Measurements from ENCODE around the gene OR52K2.

Gene OR52K2

DNA sequence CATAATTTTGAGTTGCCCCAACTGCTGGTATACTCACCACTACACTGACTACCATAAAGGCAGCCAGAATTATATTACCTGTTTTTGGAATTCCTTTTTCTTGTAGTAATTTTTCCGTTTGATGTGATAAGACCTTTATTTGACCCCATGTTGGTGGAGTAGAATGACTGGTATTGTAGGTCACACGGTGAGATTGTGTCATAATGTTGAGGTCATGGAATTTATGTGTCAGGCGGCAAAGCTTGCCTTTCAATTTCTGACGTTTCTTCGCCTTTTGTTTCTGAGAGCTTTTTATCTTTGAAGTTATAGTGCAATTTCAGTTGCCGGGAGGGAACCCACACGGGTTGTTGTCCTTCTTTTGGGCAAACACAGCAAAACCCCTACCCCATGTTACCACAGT, 46.4 kb downstream of the OR52K2 start:
- Histone ChIP-seq H3K36me3 (ENCODE audit: control insufficient read depth, insufficient read depth, low read length) (no peaks in the 10 kb centered on the region), H3K4me3 (replicated peaks; ENCODE audit: low read depth, low read length) (no peak overlapping the region), H3K27me3 (replicated peaks; ENCODE audit: control insufficient read depth, insufficient read depth, low read length) (no peaks in the 10 kb centered on the region)
- DNase-seq (ENCODE audit: extremely low read depth, insufficient read length) = no peak
- TF ChIP-seq CTCF (IDR thresholded peaks at IDR 0.05; ENCODE audit: insufficient read depth, low read length, poor library complexity, severe bottlenecking) = no peak

DNA sequence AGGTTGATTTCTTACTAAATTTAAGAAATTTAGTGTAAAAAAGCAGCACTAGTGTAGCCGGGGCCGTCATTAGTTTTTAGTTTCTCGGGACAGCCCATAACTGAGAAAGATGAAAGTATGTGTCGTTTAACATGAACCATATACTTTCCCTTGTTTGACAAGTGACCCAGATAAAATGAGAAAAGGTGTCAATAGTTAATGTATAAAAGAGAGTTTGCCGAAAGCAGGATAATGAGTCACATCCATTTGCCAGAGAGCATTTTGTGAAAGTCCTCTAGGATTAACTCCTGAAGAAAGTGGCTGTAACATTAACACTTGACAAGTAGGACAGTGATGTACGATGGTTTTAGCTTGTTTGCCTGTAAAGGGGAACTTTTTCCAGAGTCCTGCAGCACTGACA, 46.9 kb downstream of the OR52K2 start:
- TF ChIP-seq CTCF (IDR thresholded peaks at IDR 0.05; ENCODE audit: insufficient read depth, low read length, poor library complexity, severe bottlenecking) = no peak
- no peaks in the 10 kb centered on the region for H3K27me3 ChIP-seq (replicated peaks; ENCODE audit: control insufficient read depth, insufficient read depth, low read length)

DNA sequence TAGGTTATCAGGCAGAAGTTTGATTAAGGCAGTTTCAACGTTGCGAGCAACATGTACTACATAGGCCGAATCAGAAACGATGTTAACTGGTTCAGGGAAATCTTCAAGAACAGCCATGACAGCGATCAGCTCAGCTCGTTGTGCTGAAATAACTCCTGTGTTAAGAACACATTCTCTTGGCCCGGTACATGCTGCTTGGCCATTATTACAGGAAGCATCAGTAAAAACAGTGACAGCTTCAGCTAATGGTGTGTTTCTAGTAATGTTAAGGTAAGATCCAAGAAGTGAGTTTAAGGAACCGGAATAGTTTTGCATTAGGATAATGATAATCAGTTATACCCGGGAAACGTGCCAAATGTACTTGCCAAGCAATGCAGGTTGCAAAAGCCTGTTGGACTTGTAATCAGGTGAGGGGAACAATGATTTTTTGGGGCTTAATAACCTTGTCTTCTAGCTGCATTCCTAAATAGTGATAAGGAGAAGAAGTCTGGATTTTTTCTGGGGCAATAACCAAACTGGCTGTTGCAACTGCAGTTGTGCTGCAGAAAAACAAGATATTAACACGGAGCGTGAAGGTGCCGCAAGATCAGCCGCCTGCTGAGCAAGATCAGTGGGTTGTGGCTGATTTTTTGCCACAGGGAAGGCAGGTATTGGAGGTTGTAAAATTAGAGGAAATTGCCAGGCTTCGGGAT, 47.6 kb downstream of the OR52K2 start:
- H3K27me3 ChIP-seq (replicated peaks; ENCODE audit: control insufficient read depth, insufficient read depth, low read length) = no peaks in the 10 kb centered on the region
- no peak for TF ChIP-seq CTCF (IDR thresholded peaks at IDR 0.05; ENCODE audit: insufficient read depth, low read length, poor library complexity, severe bottlenecking)
- no peak overlapping the region for H3K4me3 ChIP-seq (replicated peaks; ENCODE audit: low read depth, low read length)
- H3K36me3 ChIP-seq (ENCODE audit: control insufficient read depth, insufficient read depth, low read length) = no peaks in the 10 kb centered on the region
- DNase-seq (ENCODE audit: extremely low read depth, insufficient read length) = no peak

More for the DNA sequence above, 46.9 kb downstream of the OR52K2 start:
- Histone ChIP-seq H3K4me3 (replicated peaks; ENCODE audit: low read depth, low read length) (no peak overlapping the region), H3K36me3 (ENCODE audit: control insufficient read depth, insufficient read depth, low read length) (no peaks in the 10 kb centered on the region)
- DNase-seq (ENCODE audit: extremely low read depth, insufficient read length) = no peak

Data from GM06990 (cell line).